Activated T-helper 17 cell treated with anti-CD3 and anti-CD28 coated beads, Interleukin-2, amount 50 U/mL, for 72 hours (primary cell): ENCODE data around the gene RAB25. TPM values are rescaled to one million over a fixed set of nuclear protein-coding genes. Genes with fewer than 3 reads are reported as not detected.

Source experiments
- total RNA-seq, 2 donors: library from RNA; stranded (reverse); gene quantifications; one replicate each; pipeline ENCODE4 v1.2.3, GENCODE V29; 2022

Gene RAB25
- total RNA-seq, 2 donors from 2014 or later: 0.43 to 1.2 TPM

Other genes starting within 250 kb of the RAB25 start
- gene GON4L, start 203.9 kb upstream of the RAB25 start, total RNA-seq: 10 to 100 TPM; 62.7 to 65.0 TPM
- gene SYT11, start 201.6 kb upstream of the RAB25 start, total RNA-seq: 10 to 100 TPM; 36.7 to 61.9 TPM
- gene RIT1, start 149.8 kb upstream of the RAB25 start, total RNA-seq: 10 to 100 TPM; 28.1 to 79.8 TPM
- gene KHDC4, start 126.7 kb upstream of the RAB25 start, total RNA-seq: 100 to 1,000 TPM in 1 of 2 donors, 10 to 100 TPM in 1; 67.5 to 109 TPM
- gene RXFP4, start 119.5 kb upstream of the RAB25 start, total RNA-seq: not detected
- 100 to 1,000 TPM; 108 to 205 TPM for gene ARHGEF2, start 82.6 kb upstream of the RAB25 start, total RNA-seq
- 100 to 1,000 TPM; 194 to 208 TPM for gene SSR2, start 40.2 kb upstream of the RAB25 start, total RNA-seq
- 10 to 100 TPM; 31.9 to 36.7 TPM for gene UBQLN4, start 7.4 kb upstream of the RAB25 start, total RNA-seq
- gene LAMTOR2, start 6.4 kb upstream of the RAB25 start, total RNA-seq: 10 to 100 TPM; 39.9 to 55.6 TPM
- under 1 TPM; 0.15 to 0.21 TPM for gene MEX3A, start 21.3 kb downstream of the RAB25 start, total RNA-seq
- 100 to 1,000 TPM; 150 to 338 TPM for gene LMNA, start 53.6 kb downstream of the RAB25 start, total RNA-seq
- 10 to 100 TPM in 1 of 2 donors, 1 to 10 TPM in 1; 1.8 to 17.6 TPM for gene SEMA4A, start 92.4 kb downstream of the RAB25 start, total RNA-seq
- 10 to 100 TPM; 23.5 to 38.1 TPM for gene SLC25A44, start 132.9 kb downstream of the RAB25 start, total RNA-seq
- gene PMF1, start 151.8 kb downstream of the RAB25 start, total RNA-seq: 10 to 100 TPM; 85.6 to 87.3 TPM
- 1 to 10 TPM; 3.2 to 6.8 TPM for gene BGLAP, start 181.0 kb downstream of the RAB25 start, total RNA-seq
- gene PAQR6, start 186.9 kb downstream of the RAB25 start, total RNA-seq: 10 to 100 TPM in 1 of 2 donors, 1 to 10 TPM in 1; 8.0 to 10.9 TPM
- gene SMG5, start 221.7 kb downstream of the RAB25 start, total RNA-seq: 10 to 100 TPM; 75.7 to 93.7 TPM
- gene TMEM79, start 223.2 kb downstream of the RAB25 start, total RNA-seq: 10 to 100 TPM; 13.7 to 14.5 TPM
- 10 to 100 TPM; 18.3 to 19.1 TPM for gene GLMP, start 234.5 kb downstream of the RAB25 start, total RNA-seq
- gene VHLL, start 238.1 kb downstream of the RAB25 start, total RNA-seq: under 1 TPM; 0.42 to 0.52 TPM